ENCODE results near the gene NADK2.

DNA sequence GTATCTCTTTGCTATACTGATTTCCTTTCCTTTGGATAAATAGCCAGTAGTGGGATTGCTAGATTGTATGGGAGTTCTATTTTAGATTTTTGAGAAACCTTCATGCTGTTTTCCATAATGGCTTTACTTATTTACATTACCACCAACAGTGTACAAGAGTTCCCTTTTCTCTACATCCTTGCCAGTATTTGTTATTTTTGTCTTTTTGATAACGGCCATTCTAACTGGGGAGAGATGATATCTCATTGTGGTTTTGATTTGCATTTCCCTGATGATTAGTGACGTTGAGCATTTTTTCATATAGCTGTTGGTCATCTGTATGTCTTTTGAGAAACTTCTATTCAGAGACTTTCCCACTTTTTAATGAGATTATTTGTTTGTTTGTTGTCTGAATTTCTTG lies 25.8 kb downstream of the NADK2 start:
- TF ChIP-seq EZH2 (IDR thresholded peaks at IDR 0.05) (no peak), EZH2phosphoT487 (IDR thresholded peaks at IDR 0.05) (no peak)
- TF ChIP-seq, protein P1, sequence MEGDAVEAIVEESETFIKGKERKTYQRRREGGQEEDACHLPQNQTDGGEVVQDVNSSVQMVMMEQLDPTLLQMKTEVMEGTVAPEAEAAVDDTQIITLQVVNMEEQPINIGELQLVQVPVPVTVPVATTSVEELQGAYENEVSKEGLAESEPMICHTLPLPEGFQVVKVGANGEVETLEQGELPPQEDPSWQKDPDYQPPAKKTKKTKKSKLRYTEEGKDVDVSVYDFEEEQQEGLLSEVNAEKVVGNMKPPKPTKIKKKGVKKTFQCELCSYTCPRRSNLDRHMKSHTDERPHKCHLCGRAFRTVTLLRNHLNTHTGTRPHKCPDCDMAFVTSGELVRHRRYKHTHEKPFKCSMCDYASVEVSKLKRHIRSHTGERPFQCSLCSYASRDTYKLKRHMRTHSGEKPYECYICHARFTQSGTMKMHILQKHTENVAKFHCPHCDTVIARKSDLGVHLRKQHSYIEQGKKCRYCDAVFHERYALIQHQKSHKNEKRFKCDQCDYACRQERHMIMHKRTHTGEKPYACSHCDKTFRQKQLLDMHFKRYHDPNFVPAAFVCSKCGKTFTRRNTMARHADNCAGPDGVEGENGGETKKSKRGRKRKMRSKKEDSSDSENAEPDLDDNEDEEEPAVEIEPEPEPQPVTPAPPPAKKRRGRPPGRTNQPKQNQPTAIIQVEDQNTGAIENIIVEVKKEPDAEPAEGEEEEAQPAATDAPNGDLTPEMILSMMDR (IDR thresholded peaks at IDR 0.05), result no peak

Measured in neural progenitor cell (in vitro differentiated cells).